GM19023 (cell line): Measurements from ENCODE around the gene PPP4R3B.
"Not testable (repeated sequence)": the region's sequence is repeated elsewhere in the genome, so short reads cannot be mapped to it uniquely, and the experiment has no call there.

Source experiments
- ATAC-seq: cut with Tn5 transposase; IDR thresholded peaks from one replicate; pipeline ENCODE4 v1.9.1; 2021; ENCODE audit warnings: mild to moderate bottlenecking, moderate library complexity; ENCODE audit not compliant: unreplicated experiment

Gene PPP4R3B

GRCh38 chr2:55596795-55597194 lies 20.6 kb downstream of the PPP4R3B start:
- ATAC-seq = not testable (repeated sequence)

- ATAC-seq = no peak
Measured at GRCh38 chr2:55595536-55595935, 21.9 kb downstream of the PPP4R3B start.

DNA sequence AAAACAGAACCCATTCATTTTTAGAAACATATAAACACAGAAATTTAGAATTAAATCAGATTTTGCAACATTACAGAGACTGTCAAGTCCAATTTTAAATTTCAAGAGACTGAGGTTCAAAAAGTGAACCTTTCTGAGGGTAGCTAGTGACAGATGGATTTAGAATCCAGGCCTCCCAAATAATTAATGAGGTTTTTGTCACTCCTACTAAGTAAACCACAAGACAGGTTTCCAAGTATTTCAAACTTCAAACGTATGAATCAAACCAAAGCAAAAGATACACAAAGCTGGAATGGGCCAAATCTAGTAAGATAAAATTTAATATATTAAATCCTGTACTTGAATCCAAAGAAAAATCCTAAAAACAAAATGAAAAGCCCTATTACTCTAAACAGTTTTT lies 25.3 kb downstream of the PPP4R3B start:
- ATAC-seq = no peak

GRCh38 chr2:55590810-55591440 lies 26.5 kb downstream of the PPP4R3B start:
- peak; percentile 67 for ATAC-seq

- ATAC-seq = no peak
Measured at GRCh38 chr2:55585451-55586080, 31.9 kb downstream of the PPP4R3B start.

- no peak for ATAC-seq
Measured at GRCh38 chr2:55581874-55582547, 35.4 kb downstream of the PPP4R3B start.

GRCh38 chr2:55581435-55581834 lies 36.0 kb downstream of the PPP4R3B start:
- ATAC-seq = no peak

GRCh38 chr2:55569002-55569401 lies 48.4 kb downstream of the PPP4R3B start:
- ATAC-seq = not testable (repeated sequence)

DNA sequence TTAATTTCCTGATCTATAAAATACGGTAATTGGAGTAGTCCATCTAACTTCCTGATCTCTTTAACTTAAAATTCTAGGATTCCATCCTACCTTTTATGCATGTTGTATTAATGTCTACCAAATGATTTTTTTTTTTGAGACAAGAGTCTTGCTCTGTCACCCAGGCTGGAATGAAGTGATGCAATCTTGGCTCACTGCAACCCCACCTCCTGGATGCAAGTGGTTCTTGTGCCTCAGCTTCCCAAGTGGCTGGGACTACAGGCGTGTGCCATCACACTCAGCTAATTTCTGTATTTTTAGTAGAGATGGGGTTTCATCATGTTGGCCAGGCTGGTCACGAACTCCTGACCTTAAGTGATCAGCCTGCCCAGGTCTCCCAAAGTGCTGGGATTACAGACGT lies 50.1 kb downstream of the PPP4R3B start:
- no peak for ATAC-seq

- ATAC-seq = no peak
Measured at GRCh38 chr2:55565613-55566012, 51.8 kb downstream of the PPP4R3B start.

GRCh38 chr2:55560855-55561254 lies 56.6 kb downstream of the PPP4R3B start:
- no peak for ATAC-seq

DNA sequence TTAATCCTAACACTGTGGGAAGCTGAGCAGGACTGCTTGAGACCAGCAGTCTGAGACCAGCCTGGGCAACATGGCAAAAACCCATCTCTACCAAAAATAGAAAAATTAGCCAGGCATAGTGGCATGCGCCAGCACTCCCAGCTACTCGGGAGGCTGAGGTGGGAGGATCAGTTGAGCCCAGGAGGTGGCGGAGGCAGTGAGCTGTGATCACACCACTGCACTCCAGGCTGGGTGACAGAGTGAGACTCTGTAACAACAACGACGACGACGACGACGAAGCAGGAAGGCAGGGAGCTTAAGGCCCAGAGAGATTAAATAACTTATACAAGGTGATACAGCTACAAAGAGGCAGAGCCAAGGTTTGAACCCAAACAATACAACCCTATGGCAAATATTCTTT lies 60.6 kb downstream of the PPP4R3B start:
- no peak for ATAC-seq

DNA sequence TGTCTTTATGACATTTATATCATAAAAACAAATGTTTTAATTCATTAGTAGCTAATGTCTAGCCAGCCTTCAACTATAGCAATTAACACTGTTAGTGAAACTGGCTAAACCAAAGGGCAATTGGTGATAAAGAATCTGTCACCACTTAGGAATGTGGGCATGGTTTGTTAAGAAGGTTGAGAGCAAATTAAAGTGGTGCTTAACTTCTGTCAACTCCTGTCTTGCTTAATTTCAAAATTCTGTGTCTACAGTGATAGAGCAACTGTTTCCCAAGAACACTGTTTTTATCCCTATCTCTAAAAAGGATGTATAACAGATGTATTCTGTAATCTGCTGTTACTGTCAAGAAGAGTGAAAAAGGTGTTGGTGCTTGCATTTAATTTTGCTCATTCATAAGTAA lies 61.4 kb downstream of the PPP4R3B start:
- no peak for ATAC-seq

DNA sequence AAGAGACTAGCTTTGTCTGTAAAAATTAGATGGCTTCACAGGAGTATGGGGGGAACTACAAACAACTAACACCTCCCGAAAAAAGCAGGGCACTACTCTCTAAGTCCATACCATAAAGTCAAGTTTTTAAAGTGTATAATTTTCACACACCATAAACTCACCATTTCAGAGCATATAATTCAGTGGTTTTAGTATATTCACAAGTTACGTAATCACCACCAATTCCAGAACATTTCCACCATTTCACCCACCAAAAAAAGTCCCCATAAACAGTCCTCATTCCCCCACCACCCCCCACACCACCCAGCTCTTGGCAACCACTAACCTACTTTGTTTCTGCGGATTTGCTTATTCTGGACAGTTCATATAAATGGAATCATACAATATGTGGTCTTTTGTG lies 64.1 kb downstream of the PPP4R3B start:
- ATAC-seq = no peak

DNA sequence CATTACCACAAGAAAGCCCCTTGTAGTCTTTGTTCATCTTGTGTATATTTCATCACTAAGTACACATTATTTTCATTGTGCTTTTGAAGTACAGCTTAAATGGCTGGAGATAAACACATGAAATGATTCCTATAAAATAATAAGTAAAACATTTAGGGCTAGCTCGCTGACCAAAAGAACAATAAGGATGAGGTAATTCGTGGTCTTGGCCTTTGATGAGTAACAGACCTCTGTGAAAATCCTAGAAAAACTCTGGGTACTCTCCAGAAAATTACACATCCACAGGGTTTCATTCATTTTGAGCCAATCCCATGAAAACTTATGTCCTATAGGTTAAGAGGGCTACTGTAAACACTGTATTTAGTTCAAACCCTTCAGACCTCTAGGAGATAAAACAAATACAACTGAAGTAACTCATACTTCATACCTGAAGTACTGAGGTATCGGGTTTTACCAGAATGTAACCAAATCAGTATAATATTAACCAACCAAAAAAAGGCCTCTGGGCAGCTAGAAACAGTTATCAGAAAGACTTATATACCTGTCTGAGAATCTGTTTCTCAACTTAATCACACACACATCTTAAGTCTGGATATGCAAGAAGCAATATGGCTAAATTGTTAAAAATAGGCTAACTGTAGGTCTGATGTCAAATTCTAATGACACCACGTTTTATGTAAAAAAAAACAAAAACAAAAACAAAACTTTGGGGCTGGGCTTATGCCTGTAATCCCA lies 66.9 kb downstream of the PPP4R3B start:
- no peak for ATAC-seq

DNA sequence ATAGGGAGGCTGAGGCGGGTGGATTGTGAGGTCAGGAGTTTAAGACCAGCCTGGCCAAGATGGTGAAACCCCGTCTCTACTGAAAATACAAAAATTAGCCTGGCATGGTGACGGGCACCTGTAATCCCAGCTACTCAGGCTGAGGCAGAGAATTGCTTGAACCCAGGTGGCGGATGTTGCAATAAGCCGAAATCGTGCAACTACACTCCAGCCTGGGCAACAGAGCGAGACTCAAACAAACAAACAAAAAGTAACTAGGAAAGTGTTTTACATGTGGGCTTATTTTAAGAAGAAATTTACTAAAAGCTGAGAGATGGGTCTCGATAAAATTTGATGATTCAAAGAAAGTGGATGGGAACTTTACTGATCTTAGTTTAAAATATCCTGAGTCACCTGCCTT lies 69.7 kb downstream of the PPP4R3B start:
- ATAC-seq = not testable (repeated sequence)

- ATAC-seq = no peak
Measured at GRCh38 chr2:55547001-55547400, 70.4 kb downstream of the PPP4R3B start.

DNA sequence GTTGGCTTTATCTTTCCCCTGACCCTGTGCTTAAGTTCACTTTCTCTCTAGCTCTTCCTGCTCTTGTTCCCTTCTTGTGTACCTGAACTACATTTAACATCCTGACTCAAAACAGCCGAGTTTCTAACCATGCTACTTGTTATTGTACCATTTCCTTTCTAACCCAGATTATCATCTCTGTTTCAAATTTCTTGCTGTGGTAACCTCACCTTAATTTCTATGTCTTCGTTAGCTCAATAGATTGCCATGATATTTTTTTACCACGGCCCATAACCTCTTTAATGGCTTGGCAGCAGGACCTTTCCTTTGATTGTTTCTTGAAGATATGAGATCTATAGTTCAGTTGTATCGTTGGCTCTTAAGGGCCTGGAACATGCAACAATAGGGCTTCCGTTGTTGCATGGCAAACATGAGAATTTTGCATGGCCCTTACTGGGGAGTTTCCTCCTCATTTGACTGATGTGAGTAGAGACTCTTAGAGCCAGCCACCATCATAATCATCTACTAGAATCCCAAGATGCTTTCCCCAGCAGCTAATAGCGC lies 86.8 kb downstream of the PPP4R3B start:
- ATAC-seq = no peak

- ATAC-seq = no peak
Measured at GRCh38 chr2:55526174-55526573, 91.2 kb downstream of the PPP4R3B start.

GRCh38 chr2:55524884-55525437 lies 92.5 kb downstream of the PPP4R3B start:
- ATAC-seq = no peak
